Embryonic facial prominence (tissue), 1 donor: ENCODE data around the gene CLDN9.
"Not testable (repeated sequence)": the region's sequence is repeated elsewhere in the genome, so short reads cannot be mapped to it uniquely, and the experiment has no call there.

Source experiments
- DNase-seq: peaks from one replicate; pipeline ENCODE4 v3.0.0-alpha.2; 2016; ENCODE audit errors: extremely low spot score

Gene CLDN9

DNA sequence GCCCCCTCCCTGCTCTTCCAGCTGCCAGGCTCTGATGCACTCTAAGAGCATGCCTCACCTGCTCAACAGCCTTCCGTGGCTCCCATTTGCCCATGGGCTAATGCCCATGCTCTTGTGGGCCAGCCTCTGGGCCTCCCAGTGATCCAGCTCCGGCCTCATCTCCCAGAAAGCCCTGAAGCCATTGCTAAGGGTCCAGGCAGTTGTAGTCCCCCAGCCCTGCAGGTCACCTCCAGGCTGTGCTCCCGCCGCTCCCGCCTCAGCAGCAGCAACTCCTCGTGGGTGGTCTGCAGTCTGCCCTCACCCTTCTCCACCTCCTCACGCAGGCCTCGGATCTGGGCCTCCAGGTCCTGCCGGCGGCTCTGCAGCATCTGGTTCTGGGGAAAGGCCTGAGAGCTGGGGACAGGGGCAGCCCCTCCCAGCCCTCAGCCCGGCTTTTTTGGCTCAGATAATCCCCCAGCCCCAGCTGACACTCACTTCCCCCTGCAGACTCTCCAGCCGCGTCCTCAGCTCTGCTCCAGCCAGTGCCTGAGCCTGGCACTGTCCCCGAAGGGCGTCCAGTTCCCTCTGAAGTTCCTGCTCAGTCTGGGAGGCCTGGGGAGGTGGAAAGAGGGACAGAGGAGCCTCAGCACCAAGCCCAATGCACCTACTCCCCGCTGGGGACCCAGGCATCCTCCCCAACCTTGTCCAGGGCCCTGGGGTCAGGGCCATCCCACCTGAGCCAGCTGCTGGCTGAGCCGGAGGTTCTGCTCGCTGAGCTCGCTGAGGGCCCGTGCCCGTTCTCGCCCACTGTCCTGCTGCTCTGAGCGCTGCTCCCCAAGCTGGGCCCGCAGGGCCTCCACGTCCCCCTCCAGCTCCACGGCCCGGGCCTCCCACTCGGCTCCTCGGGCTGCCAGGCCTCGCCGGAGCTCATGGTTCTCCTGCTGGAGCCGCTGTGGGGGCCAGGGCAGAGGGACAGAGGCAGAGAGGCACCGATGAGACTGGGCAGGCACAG is 17.8 kb downstream of the CLDN9 start:
- DNase-seq, result no peak

- no peak for DNase-seq
Observed at GRCh38 chr16:3032624-3033023, 19.9 kb downstream of the CLDN9 start.

GRCh38 chr16:3035289-3035971 is 22.7 kb downstream of the CLDN9 start:
- DNase-seq, result no peak

DNA sequence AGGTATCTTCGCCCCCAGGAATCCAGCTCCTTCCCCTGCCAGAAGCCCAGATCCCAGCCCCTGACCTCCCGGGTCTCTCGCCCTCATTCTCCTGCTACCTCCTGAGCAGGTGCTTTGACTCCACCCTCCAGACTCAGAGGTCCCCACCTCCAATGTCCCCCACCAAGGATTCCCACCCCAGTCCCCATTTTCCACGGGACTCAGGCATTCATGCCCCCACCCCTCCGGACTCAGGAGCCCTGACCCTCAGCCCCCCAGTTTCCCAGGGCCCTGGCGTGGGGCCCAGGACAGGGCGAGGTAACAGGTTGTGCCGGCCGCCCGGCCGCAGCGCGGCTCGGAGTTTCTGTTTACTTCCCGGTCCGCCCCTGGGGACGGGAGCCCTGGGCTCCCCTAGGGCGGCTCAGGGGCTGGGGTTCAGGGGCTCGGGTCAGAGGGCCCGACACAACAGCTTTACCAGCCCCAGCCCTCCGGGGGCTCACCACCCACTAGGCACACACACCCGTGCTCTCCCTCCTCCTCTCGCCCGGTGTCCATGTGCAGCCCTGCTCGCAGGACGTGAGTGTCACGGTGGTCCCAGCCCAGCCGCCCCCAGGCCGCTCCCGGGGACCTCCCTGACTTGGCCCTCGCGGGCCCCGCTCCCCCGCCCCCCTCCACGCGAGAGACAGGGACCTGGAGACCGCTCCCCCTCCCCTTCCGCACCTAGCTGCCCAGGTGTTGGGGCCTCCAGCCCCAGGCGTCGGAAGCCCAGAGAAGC is 23.4 kb downstream of the CLDN9 start:
- DNase-seq, result no peak

GRCh38 chr16:3036726-3037315 is 24.1 kb downstream of the CLDN9 start, which contains the start of gene BICDL2:
TSS of gene BICDL2 (minus strand) at chr16:3036944. CDS start at chr16:3035496, 1,448 bp downstream.
- DNase-seq, result no peak

- no peak for DNase-seq
Observed at GRCh38 chr16:3038256-3038655, 25.5 kb downstream of the CLDN9 start.

DNA sequence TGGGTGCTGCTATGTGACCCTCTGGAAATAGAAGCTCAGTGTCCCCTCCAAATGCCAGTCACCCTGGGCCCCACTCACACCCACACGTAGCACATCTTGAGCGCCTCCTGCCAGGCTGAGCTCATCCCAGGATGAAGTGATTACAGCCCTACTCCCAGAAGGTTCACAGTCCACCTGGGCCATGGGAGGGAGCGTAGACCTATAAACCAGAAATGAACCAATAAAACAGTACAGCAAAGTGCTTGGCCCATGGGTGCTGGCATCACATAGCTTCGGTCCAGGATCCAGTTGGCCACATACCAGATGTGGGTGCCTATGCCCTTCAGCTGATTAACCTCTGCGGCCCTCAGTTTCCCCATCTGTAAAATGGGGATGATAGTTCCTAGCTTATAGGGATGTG is 26.2 kb downstream of the CLDN9 start:
- no peak for DNase-seq

DNA sequence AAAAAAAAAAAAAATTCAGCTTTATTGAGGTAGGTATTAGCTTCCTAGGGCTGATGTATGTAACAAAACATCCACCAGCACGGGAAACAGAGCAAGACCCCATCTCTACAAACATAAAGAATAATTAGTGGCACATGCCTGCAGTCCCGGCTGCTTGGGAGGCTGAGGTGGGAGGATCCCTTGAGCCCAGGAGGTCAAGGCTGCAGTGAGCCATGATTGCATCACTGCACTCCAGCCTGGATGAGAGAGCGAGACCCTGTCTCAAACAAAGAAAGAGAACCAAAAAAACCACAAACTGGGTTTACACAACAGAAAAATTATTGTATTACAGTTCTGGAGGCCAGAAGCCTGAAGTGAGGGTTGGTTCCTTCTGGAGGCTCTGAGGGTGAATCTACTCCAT is 29.7 kb downstream of the CLDN9 start:
- no peak for DNase-seq

- no peak for DNase-seq
Observed at GRCh38 chr16:3044708-3045107, 32.0 kb downstream of the CLDN9 start.

DNA sequence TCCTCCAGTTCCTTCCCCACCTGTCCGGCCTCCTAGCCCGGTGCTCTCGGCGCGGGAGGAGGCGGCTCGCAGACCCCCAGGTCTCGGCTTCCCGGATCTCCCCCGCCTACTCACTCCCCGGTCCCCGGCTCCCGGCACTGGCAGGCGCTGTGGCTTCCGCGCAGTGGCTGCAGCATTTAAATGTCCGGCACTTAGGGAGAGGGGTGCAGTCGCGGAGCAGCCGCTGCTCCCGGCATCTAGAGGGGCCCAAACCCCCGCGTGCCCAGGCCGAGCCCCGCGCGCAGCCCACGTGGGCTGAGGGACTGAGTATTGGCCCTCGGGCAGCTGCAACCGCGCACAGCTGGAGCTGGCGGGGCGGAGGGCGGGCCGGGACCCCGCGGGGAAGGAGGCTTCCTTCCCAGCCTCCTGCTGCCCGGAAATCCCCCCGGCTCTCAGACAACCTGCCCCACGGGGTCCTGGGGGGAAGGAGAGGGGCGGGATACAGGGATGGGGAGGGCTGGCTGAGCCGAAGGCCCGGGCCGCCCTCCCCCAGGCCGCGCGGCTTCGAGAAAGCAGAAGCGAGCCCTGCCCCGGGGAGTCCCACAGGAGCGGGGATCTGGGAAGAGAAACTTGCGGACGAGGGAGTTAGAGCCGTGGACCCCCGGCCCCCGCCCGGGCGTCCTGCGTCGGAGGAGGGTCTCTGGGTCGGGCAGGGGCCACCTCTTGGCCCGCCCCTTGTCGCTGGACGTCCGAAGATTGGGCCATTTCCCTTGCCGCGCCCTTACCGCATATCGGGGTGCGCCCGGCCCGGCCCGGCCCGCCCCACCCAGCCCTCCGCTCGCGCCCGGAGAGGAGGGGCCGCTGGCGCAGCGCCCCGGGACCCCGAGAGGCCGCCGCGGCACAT is 33.3 kb downstream of the CLDN9 start, which contains the start of gene MMP25:
Gene MMP25, plus strand, starts transcription at position 804 of the 883 bp plus-strand sequence. CDS start 357 bp downstream, outside the sequence.
- DNase-seq, result no peak

- no peak for DNase-seq
Observed at GRCh38 chr16:3046641-3047386, 34.1 kb downstream of the CLDN9 start.

- no peak for DNase-seq
Observed at GRCh38 chr16:3047387-3047720, 34.6 kb downstream of the CLDN9 start.

DNA sequence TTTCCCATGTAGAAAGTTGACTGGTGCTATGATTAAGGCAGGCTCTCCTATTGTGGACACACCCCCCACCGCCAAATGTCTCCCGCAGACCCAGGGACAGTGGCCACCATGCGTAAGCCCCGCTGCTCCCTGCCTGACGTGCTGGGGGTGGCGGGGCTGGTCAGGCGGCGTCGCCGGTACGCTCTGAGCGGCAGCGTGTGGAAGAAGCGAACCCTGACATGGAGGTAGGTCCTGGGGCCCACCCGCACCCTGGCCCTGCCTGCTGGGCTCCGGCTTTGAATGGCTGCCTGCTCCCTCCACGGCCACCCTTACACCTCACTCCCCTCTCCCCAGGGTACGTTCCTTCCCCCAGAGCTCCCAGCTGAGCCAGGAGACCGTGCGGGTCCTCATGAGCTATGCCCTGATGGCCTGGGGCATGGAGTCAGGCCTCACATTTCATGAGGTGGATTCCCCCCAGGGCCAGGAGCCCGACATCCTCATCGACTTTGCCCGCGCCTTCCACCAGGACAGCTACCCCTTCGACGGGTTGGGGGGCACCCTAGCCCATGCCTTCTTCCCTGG is 37.3 kb downstream of the CLDN9 start:
- DNase-seq, result no peak

DNA sequence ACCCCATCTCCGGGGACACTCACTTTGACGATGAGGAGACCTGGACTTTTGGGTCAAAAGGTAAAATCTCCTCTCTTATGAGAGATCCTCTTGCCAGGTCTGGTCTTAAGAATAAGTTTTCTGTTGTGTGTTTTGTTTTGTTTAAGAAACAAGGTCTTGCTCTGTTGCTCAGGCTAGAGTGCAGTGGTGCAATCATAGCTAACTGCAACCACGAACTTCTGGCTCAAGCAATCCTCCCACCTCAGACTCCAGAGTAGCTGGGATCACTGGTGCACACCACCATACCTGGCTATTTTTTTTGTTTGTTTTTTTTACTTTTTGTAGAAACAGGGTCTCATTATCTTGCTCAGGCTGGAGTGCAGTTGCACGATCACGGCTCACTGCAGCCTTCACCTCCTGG is 37.8 kb downstream of the CLDN9 start:
- no peak for DNase-seq

DNA sequence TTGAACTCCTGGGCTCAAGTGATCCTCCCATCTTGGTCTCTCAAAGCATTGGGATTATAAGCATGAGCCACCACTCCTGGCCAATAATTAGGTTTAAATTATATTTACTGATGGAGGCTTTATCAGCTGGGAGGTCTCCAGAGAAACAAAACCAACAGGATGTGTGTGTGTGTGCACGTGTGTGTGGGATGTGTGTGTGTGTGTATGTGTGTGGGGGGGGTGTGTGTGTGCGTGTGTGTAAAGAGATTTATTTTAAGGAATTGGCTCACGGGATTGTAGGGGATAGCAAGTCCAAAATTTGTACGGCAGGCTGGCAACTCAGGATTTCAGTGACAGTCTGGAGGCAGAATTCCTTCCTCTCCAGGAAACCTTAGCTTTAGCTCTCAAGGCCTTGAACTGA is 38.3 kb downstream of the CLDN9 start:
- no peak for DNase-seq

- no peak for DNase-seq
Observed at GRCh38 chr16:3051494-3051893, 38.8 kb downstream of the CLDN9 start.

DNA sequence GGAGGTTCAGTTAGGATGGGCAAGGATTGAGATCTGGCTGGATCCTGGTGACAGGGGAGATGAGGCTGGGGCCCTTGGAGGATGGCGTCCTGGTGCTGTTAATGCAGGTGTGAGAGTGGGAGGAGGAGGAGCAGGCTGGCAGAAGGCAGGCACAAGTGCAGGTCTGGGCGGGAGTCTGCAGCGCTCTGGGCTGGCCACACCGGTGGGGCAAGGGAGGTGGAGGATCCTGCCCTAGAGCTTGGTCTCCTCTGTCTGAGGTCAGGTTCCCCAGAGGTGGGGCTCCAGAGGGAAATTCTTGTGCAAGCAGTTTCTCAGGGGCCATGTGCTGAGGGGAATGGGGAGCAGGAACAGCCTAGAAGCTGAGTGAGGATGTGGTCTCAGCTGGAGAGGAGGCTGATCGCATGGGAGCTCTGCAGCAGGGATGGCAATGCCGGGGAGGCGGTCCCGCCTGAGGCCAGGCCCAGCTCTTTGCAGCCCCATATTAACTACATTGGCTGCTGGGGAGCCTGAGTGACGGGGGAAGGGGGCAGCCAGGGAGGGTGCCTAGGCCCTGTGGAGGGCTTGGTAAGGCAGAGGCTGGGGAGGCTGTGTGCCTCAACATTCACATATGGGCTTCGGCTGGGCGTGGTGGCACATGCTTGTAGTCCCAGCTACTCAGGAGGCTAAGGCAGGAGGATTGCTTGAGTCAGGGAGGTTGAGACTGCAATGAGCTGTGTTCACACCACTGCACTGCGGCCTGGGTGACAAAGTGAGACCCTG is 40.0 kb downstream of the CLDN9 start:
- DNase-seq, result not testable (repeated sequence)

- DNase-seq, result not testable (repeated sequence)
Observed at GRCh38 chr16:3053330-3053710, 40.6 kb downstream of the CLDN9 start.
